ENCODE results near the gene KSR1. TPM values are rescaled to one million over a fixed set of nuclear protein-coding genes. Genes with fewer than 3 reads are reported as not detected.

The KSR1 gene
- total RNA-seq, 1 donor from 2014 or later = 9.5 TPM

DNA sequence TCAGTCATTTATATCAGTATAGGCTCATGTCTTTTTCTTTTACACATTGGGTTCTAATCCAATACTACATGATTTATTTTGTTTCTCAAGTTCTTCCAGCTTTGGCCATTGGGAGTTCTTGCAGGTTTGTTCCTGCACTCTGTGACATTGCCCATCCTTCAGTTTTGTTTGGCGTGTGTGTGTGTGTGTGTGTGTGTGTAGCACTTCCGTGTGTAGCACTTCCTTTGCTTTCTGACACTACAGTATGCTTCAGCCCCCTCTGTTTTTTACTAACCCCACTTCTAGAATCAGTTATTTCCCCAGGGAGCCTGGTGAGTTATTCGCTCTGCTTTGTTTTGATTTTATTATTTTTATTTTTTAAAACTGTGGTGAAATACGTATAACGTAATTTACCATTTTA, 99.1 kb downstream of the KSR1 start:
- intact Hi-C loops (cut with micrococcal nuclease) = no loop called here
- no peak for DNase-seq
- TF ChIP-seq, protein P1, sequence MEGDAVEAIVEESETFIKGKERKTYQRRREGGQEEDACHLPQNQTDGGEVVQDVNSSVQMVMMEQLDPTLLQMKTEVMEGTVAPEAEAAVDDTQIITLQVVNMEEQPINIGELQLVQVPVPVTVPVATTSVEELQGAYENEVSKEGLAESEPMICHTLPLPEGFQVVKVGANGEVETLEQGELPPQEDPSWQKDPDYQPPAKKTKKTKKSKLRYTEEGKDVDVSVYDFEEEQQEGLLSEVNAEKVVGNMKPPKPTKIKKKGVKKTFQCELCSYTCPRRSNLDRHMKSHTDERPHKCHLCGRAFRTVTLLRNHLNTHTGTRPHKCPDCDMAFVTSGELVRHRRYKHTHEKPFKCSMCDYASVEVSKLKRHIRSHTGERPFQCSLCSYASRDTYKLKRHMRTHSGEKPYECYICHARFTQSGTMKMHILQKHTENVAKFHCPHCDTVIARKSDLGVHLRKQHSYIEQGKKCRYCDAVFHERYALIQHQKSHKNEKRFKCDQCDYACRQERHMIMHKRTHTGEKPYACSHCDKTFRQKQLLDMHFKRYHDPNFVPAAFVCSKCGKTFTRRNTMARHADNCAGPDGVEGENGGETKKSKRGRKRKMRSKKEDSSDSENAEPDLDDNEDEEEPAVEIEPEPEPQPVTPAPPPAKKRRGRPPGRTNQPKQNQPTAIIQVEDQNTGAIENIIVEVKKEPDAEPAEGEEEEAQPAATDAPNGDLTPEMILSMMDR (IDR thresholded peaks at IDR 0.05; ENCODE audit: borderline replicate concordance) = no peak

GRCh38 chr17:27558341-27558740, 102.1 kb downstream of the KSR1 start:
- H3K4me1 ChIP-seq = peaks cover 60% of the 10 kb centered on the region
- DNase-seq = no peak
- intact Hi-C loops (cut with micrococcal nuclease) = no loop called here
- TF ChIP-seq, protein P1 (IDR thresholded peaks at IDR 0.05; ENCODE audit: borderline replicate concordance) = no peak
- H3K4me3 ChIP-seq = no peak overlapping the region
- no peaks in the 10 kb centered on the region for H3K9me3 ChIP-seq (replicated peaks)
- H3K27me3 ChIP-seq (ENCODE audit: low read depth) = no peaks in the 10 kb centered on the region
- H3K36me3 ChIP-seq = no peaks in the 10 kb centered on the region
- H3K27ac ChIP-seq (replicated peaks) = no peak overlapping the region

More for the DNA sequence above, 99.1 kb downstream of the KSR1 start:
- H3K4me3 ChIP-seq = no peak overlapping the region
- no peaks in the 10 kb centered on the region for H3K36me3 ChIP-seq
- H3K4me1 ChIP-seq = peaks cover 48% of the 10 kb centered on the region
- no peak overlapping the region for H3K27ac ChIP-seq (replicated peaks)
- no peaks in the 10 kb centered on the region for H3K27me3 ChIP-seq (ENCODE audit: low read depth)
- no peaks in the 10 kb centered on the region for H3K9me3 ChIP-seq (replicated peaks)

DNA sequence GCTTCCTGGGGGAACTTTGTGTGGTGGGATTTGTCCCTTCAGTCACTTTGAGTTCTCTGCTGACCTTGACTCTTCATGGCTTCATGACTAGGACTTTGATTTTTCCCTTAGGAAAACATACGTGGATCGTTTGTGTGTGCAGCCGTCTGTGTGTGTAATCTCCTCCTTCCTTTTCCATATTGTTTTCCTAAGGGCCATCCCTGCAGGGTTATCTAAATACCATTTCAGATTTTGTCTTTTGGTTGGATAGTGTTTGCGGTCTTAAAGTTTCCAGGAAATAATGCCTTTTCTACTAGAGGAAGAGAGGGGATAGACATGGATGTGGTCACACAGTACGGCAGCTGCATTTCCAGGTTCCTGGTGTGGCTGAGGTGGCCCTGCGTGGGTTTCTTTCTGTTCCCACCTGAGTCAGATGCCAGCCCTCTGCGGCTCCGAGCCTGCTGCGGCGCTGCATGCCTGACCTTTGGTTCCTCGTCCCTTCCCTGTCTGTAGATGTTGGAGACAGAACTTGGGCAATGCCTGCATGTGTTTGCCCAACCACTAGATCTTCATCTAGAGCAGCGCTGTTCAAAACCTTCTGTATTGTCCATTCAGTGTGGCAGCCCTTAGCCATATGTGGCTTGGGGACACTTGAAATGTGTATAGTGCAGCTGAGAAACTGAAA, 102.7 kb downstream of the KSR1 start:
- no peaks in the 10 kb centered on the region for H3K27me3 ChIP-seq (ENCODE audit: low read depth)
- peak overlapping the region; percentile 54 for H3K4me3 ChIP-seq
- TF ChIP-seq, protein P1 (IDR thresholded peaks at IDR 0.05; ENCODE audit: borderline replicate concordance) = no peak
- no peaks in the 10 kb centered on the region for H3K9me3 ChIP-seq (replicated peaks)
- no peak for DNase-seq
- H3K36me3 ChIP-seq = no peaks in the 10 kb centered on the region
- intact Hi-C loops (cut with micrococcal nuclease) = no loop called here
- peaks cover 60% of the 10 kb centered on the region for H3K4me1 ChIP-seq
- H3K27ac ChIP-seq (replicated peaks) = peak overlapping the region; percentile 83

GRCh38 chr17:27559506-27560481, 103.5 kb downstream of the KSR1 start:
- H3K27me3 ChIP-seq (ENCODE audit: low read depth) = no peaks in the 10 kb centered on the region
- H3K9me3 ChIP-seq (replicated peaks) = no peaks in the 10 kb centered on the region
- peak overlapping the region; percentile 83 for H3K27ac ChIP-seq (replicated peaks)
- intact Hi-C loops (cut with micrococcal nuclease) = no loop called here
- peak; percentile 75 for DNase-seq
- no peaks in the 10 kb centered on the region for H3K36me3 ChIP-seq
- TF ChIP-seq, protein P1 (IDR thresholded peaks at IDR 0.05; ENCODE audit: borderline replicate concordance) = peak; percentile 28
- H3K4me3 ChIP-seq = peak overlapping the region; percentile 54
- H3K4me1 ChIP-seq = peaks cover 53% of the 10 kb centered on the region

GRCh38 chr17:27560668-27561067, 104.4 kb downstream of the KSR1 start:
- intact Hi-C loops (cut with micrococcal nuclease) = no loop called here
- TF ChIP-seq, protein P1 (IDR thresholded peaks at IDR 0.05; ENCODE audit: borderline replicate concordance) = no peak
- H3K27me3 ChIP-seq (ENCODE audit: low read depth) = no peaks in the 10 kb centered on the region
- H3K36me3 ChIP-seq = no peaks in the 10 kb centered on the region
- no peaks in the 10 kb centered on the region for H3K9me3 ChIP-seq (replicated peaks)
- H3K27ac ChIP-seq (replicated peaks) = peak overlapping the region; percentile 83
- peaks cover 47% of the 10 kb centered on the region for H3K4me1 ChIP-seq
- DNase-seq = no peak
- peak overlapping the region; percentile 54 for H3K4me3 ChIP-seq
